MG63 (cell line): ENCODE data around the gene TSPEAR. TPM values are rescaled to one million over a fixed set of nuclear protein-coding genes. Genes with fewer than 3 reads are reported as not detected.

Experiments used
- DNase-seq: peaks from one replicate; pipeline ENCODE4 v3.0.0-alpha.2; 2020
- H3K27me3 ChIP-seq: fragments of 250-450 bp; sonication (Bioruptor Pico); 2 replicates; pipeline ENCODE4 v1.5.1; 2020; ENCODE audit warnings: mild to moderate bottlenecking, moderate library complexity
- H3K36me3 ChIP-seq: fragments of 250-450 bp; sonication (Bioruptor Pico); 2 replicates; pipeline ENCODE4 v1.5.1; 2020; ENCODE audit warnings: mild to moderate bottlenecking, moderate library complexity
- H3K4me3 ChIP-seq: fragments of 250-450 bp; sonication (Bioruptor Pico); 2 replicates; pipeline ENCODE4 v1.5.1; 2020; ENCODE audit warnings: mild to moderate bottlenecking, moderate library complexity
- H3K9me3 ChIP-seq: fragments of 250-450 bp; sonication (Bioruptor Pico); 2 replicates; pipeline ENCODE4 v1.5.1; 2020; ENCODE audit warnings: mild to moderate bottlenecking, moderate library complexity
- total RNA-seq: library from RNA; depleted of rRNA; stranded (reverse); fragments of >200 nt; shearing (Covaris generic); gene quantifications from 2 replicates; pipeline ENCODE4 v1.2.3, GENCODE V29; 2014; ENCODE audit warnings: low replicate concordance

The TSPEAR gene
- total RNA-seq, 1 experiment from 2014 or later = not detected

DNA sequence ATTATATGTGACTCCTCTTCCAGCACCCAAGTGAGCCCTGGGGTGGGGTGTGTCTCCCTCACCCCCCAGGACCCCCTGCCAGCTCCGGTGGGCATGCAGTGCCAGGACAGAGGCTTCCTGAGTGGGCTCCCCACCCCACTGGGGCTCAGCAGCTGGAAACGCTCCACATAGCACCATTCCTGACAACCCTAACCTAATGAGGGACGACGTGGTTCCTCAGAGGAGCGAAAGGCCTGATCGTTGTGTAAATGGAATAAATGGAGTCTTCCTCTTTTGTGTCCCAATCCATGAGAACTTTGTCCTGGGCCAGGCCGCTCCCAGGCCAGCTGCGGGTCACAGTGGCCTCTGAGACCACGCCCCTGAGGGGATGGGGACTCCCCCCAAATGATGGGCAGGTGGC lies 1.8 kb upstream of the TSPEAR start:
- DNase-seq = no peak

DNA sequence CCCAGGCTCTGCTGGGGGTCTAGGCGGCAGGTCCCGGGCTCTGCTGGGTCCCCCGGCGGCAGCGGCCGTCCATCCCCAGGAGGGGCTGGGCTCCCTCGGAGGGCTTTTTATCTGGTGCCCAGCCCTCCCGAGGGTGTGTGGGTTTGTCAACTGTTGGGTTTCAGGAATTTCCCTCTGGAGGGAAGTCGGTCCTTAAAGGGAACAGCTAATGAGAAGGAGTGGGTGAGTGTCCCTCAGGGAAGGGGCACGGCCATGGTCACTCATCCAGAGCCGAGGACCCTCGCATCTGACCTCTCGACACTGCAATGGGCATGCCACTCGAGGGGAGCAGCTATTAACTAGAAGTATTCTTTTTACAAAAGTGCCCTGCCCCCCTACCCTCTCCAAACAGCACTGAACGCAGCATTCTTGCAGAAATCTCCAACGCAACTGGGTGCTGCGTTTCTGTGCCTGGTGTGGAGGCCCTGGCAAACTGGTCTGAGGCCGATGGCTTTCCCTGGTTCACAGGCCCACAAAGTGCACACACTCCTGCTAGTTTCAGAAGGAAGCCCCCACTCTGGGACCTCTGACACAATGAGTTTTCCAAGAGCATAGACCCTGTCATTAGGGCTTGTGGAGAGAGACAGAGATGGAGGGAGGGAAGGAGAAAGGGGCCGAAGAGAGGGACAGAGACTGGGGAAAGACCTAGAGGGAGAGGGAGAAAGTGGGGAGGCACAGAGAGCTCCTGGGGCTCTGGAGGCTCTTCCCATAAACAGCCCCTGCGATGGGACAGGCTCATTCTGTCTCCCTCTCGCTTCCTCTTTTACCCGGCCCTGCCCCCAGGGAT lies 1.0 kb upstream of the TSPEAR start:
- no peaks in the 10 kb centered on the region for H3K36me3 ChIP-seq
- peaks cover 72% of the 10 kb centered on the region for H3K27me3 ChIP-seq
- H3K9me3 ChIP-seq = peaks cover 2% of the 10 kb centered on the region; the same call in 1 of the 2 replicates
- no peak overlapping the region for H3K4me3 ChIP-seq
- DNase-seq = no peak

More for the DNA sequence above, 1.8 kb upstream of the TSPEAR start:
- H3K4me3 ChIP-seq = no peak overlapping the region
- H3K9me3 ChIP-seq = peaks cover 2% of the 10 kb centered on the region; the same call in 1 of the 2 replicates
- peaks cover 74% of the 10 kb centered on the region for H3K27me3 ChIP-seq
- no peaks in the 10 kb centered on the region for H3K36me3 ChIP-seq

DNA sequence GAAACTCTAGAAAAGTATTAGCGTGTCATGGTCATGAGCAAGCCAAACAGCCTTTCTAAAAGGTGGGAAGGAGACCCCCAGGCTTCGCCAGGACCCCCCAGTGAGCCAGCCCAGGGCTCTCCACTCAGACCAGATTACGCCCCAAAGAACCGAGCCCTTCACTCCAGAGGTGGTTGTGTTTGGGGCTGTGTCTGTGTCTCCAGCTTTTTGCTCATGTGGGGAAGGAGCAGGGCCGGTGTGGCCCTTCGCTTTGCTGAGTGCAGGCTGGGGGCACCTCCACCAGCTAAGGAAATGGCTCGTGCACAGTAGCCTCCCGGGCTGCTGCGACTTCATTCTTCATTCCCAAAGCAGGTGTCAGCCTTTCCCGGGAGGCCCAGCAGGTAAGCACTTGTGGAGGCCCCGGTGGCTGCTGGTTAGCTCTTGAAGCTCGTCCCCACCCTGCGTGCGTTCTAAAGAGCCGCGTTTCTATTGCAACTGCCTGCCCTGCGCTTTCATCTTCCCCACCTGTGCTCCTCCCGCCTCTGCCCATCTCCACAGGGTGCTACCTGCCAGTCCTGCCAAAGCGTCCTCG lies 531 bp downstream of the TSPEAR start:
- Histone ChIP-seq H3K27me3 (peaks cover 75% of the 10 kb centered on the region), H3K4me3 (no peak overlapping the region), H3K36me3 (no peaks in the 10 kb centered on the region), H3K9me3 (no peaks in the 10 kb centered on the region)
- DNase-seq = no peak

DNA sequence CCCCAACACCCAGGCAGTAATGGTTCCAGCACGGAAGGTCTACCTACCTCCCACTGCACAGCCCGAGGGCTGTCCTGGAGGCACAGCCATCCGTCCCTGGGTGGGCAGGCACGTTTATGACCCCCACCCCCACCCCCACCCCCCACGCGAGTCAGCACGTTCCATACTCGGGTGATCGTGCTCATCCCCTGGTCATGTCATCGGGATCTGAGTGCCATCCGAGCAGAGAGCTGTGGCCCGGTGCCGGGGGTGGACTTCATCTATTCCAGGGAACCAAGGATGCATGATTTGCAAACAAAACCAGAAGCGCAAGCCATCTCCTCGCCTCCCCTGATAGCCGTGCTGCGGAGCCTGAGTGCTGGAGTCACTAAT lies 1.1 kb downstream of the TSPEAR start:
- H3K9me3 ChIP-seq = no peaks in the 10 kb centered on the region
- no peaks in the 10 kb centered on the region for H3K36me3 ChIP-seq
- peaks cover 70% of the 10 kb centered on the region for H3K27me3 ChIP-seq
- DNase-seq = no peak
- H3K4me3 ChIP-seq = no peak overlapping the region

DNA sequence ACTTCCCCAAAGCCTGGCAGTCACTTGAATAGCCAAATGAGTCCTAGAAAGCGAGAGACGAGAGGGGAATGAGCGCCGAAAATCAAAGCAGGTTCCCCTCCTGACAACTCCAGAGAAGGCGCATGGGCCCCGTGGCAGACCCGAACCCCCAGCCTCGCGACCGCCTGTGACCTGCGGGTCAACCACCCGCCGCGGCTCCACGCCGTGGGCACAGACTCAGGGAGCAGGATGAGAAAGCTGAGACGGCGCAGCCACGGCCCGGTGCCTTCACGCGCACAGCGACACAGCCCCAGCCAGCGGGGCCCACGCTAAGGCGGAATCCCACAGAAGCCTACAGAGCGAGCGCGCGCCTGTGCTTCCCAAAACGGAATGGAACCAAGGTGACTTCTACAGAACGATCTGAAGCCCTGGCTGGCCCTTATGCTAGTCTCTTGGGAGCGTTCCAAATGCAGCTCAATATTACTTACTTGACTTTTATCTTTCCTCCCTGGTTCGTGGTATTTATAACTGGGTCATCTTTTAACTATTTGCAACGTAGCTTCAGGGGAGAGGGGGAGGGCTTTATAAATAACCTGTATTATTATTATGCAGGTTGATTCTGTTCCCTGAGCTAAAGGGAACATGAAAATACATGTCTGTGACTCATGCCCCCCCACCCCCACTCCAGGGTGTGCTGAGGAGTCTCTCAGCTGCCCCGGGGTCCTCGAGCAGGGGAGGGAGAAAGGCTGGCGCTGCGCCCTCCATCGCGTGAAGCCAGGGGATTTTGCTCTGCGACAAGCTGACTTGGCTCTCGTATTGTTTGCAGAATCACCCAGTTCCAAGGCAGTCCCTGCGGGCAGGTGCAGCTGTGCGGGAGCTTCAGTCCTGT lies 1.7 kb downstream of the TSPEAR start:
- no peaks in the 10 kb centered on the region for H3K36me3 ChIP-seq
- DNase-seq = no peak
- no peak overlapping the region for H3K4me3 ChIP-seq
- H3K9me3 ChIP-seq = no peaks in the 10 kb centered on the region
- H3K27me3 ChIP-seq = peaks cover 67% of the 10 kb centered on the region

DNA sequence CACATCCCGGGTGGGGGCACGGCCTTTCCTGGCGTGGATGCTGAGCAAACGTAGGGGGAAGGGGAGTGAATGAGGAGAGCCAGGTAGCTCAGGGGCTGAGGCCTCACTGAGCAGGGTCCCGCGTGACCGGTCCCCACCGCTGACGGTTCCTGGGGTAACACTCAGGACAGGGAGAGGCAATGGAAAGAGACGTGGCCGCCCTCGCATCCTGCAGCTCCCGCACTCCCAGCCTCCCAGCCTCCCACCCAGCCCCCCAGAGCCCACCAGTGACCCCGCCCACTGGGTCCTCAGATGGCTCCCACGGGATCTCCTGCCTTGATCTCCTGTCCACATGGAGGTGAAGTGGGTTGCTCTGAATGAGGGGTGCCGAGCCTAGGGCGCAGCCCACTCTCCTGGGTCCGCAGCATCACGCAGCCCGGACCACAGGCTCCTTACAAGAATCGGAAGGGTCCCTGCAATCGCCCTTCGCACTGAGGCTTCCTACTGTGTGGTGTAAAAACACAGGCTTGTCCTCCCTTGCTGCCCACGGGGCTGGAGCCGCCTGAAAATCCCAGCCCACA lies 2.4 kb downstream of the TSPEAR start:
- H3K36me3 ChIP-seq = no peaks in the 10 kb centered on the region
- H3K9me3 ChIP-seq = no peaks in the 10 kb centered on the region
- peaks cover 67% of the 10 kb centered on the region for H3K27me3 ChIP-seq
- DNase-seq = no peak
- H3K4me3 ChIP-seq = no peak overlapping the region

DNA sequence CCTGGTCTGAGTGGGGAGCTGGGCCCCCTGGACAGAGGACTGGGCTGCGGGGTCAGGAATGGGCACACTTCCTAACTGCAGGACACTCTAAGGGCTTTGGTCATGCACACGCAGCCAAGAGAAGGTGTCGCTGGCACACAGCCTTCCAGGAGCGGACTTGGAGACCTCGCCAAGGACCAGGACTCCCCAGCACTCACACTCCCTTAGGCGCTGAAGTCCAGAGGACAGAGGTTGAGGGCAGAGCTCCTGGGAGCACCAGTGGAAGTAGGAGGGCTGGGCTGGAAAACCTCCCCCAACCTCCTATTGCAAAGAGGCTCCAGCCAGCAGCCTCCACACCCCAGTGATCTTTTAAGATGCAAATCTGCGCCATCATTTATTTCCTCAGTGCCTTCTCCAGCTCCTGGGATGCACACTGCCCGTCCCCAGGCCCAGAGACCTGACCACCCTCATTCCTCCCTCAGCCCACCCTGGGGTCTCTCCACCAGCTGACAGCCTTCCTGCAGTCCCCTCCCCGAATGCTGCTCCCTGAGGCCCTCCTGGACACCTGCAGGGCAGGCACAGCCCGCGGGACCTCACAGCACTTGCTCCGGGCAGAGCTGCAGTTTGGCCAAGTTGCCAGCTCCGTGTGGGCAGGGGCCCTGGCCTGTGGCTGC lies 3.0 kb downstream of the TSPEAR start:
- no peak for DNase-seq
- H3K4me3 ChIP-seq = no peak overlapping the region
- peaks cover 64% of the 10 kb centered on the region for H3K27me3 ChIP-seq
- no peaks in the 10 kb centered on the region for H3K9me3 ChIP-seq
- no peaks in the 10 kb centered on the region for H3K36me3 ChIP-seq

DNA sequence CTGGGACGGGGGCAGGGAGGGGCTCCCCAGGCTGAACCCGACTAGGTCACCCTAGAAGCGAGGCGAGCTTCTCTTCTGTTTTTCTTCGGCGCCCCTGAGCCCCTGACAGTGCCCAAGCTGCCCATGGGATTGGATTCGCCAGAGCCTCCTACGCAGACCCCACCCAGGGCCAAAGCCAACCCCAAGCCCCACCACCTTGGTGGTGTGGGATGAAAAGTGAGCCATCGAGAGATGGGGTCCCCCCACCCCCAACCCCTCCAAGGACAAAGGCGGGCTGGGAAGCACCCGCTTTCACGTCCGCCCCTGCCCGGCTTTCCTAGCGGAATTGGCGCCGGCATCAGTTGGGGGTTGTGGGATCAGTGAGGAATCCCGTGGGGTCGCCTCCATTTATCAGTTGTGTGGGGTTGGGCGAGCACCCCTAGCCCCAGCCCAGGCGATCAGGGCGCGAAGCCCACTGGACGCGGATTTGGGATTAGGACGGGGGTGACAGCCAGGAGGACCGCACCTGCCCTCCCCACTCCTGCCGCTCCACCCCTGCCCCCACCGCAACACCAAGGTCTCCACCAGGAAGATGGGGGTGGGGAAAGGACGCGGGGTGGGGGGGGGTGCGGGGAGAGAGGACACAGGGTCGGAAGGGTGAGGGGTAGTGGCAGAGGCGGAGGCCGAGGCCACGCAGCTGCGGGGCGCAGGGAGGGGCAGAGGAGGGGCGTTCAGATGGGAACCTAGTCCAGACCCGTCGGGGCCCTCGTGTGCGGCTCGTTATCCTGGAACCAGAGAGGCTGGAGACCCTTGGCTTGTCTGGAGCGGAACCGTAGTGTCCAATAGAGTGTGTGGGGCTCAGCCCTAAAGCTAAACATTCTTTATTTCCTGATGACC lies 4.4 kb downstream of the TSPEAR start:
- no peak for DNase-seq
- H3K4me3 ChIP-seq = no peak overlapping the region
- H3K9me3 ChIP-seq = no peaks in the 10 kb centered on the region
- peaks cover 51% of the 10 kb centered on the region for H3K27me3 ChIP-seq
- H3K36me3 ChIP-seq = no peaks in the 10 kb centered on the region

DNA sequence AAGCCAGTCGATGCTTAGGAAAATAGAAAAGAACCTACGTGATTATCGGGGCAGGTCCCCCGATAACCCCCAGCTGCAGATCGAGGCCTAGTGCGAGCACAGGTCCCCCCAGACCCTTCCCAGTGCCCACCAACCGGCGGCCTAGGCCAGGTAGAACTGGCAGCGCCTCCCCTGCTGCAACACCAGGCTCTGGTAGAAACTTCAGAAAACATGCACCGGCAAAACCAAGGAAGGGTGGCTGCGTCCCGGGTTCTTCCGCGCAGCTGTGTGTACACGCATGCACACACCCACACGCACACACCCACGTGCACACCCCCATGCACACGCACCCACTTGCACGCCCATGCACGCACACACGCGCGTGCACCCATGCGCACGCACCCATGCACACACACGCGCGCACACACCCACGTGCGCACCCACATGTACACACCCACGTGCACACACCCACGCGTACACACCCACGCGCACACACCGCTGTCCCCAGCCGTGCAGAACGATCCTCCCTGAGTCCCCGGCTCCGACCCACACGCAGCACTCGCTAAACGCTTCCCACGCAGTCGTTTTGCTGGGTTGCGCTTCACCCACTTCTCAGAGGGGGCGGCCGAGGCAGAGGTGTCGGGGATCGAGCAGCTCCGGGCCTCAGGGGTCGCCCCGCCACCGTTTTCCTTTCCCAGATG lies 5.2 kb downstream of the TSPEAR start:
- no peak for DNase-seq
- no peaks in the 10 kb centered on the region for H3K36me3 ChIP-seq
- H3K4me3 ChIP-seq = no peak overlapping the region
- peaks cover 48% of the 10 kb centered on the region for H3K27me3 ChIP-seq
- no peaks in the 10 kb centered on the region for H3K9me3 ChIP-seq

DNA sequence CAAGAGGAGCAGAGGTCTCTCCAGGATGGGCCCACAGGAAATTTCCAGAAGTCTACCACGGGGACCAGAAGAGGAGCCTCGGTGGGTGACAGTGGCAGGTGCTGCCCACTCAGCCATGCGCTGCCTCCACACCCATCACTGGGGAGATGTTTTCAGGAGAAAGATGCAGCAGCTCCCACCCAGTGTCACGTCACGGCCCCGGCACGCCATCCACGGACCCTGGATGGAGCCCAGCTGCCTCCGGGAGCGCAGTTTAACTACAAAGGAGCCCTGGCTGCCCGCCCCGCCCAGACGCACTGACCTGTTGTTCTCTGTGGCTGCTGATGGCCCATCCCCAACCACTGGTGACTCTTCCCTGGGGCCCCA lies 6.8 kb downstream of the TSPEAR start:
- Histone ChIP-seq H3K4me3 (no peak overlapping the region), H3K9me3 (no peaks in the 10 kb centered on the region), H3K27me3 (peaks cover 36% of the 10 kb centered on the region), H3K36me3 (no peaks in the 10 kb centered on the region)
- no peak for DNase-seq

DNA sequence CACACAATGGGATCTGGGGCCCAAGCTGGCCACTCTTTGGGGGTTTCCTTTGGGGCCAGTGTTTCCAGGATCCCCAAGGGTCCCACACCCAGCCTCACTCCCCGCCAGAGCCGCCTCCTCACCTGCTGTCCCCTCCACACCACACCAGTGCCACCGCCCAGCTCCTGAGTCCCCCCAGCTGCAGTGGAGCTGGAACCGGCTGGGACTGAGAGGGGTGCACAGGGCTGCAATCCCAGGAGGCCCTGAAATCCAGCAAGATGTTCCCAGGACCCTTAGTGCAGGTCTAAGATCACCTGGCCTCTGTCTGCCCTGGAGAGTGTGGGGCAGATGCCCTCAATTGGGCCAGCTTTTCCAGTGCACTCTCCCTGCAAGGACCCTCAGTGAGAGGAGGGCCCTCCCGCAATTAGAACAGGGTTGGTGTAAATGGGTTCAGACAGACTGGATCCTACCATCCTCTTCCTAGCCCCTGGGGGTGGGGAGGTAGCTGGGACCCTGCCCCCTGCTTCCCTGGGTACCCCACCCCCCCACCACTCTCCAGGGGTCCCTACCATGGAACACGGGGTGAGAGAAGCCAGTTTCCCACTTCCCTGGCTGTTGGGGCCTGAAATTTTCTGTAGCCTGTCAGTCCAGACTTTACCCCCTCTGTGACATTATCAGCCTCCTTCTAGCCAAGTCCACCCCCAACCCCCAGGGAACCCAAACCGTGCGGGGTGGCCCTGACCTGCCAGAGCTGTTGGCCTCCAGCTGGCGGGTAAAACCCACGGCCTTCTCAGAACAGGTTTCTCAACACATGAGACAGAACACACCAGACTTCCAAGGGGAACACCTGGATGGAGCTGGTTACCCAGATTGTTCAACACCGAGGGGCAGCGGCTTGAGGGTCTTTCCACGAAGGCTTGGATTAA lies 7.4 kb downstream of the TSPEAR start:
- DNase-seq = no peak
- H3K4me3 ChIP-seq = no peak overlapping the region
- H3K9me3 ChIP-seq = no peaks in the 10 kb centered on the region
- H3K36me3 ChIP-seq = no peaks in the 10 kb centered on the region
- peaks cover 30% of the 10 kb centered on the region for H3K27me3 ChIP-seq

DNA sequence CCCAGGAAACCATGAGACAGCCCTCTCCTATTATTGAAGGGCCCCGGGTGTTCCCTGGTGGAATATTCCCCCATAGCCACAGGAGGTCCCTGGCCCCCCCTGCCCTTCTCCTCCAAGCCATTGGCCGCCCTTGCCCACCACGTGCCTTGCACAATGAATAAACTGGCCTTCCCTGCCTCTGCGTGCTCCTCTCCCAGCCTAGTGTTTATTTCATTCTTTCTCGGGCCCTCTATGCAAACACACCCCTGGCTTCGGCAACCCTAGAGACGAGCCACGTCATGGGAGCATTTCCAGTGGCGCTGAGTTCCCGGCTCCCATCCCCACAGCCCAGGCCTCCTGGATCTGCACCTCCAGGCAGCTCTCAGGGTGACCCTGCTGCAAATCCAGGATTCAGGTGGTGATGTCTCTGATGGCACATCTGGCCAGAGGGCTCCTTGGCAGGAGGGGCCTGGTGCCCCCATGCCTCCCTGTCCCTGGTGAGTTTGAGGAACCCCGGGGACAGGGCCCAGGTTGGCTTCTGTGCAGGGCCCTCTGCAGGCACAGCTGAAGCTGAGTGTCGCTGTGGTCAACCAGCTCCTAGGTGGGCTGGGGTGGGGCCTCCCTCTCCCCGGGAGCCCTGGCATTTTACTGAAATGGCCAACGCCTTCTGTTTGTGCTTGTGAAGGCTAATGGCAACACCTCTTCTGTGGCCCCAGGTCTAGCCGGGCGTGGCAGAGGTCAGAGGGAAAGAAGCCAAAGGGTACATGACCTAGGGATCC lies 8.2 kb downstream of the TSPEAR start:
- no peak for DNase-seq
- Histone ChIP-seq H3K9me3 (no peaks in the 10 kb centered on the region), H3K4me3 (no peak overlapping the region), H3K27me3 (peaks cover 22% of the 10 kb centered on the region), H3K36me3 (no peaks in the 10 kb centered on the region)

DNA sequence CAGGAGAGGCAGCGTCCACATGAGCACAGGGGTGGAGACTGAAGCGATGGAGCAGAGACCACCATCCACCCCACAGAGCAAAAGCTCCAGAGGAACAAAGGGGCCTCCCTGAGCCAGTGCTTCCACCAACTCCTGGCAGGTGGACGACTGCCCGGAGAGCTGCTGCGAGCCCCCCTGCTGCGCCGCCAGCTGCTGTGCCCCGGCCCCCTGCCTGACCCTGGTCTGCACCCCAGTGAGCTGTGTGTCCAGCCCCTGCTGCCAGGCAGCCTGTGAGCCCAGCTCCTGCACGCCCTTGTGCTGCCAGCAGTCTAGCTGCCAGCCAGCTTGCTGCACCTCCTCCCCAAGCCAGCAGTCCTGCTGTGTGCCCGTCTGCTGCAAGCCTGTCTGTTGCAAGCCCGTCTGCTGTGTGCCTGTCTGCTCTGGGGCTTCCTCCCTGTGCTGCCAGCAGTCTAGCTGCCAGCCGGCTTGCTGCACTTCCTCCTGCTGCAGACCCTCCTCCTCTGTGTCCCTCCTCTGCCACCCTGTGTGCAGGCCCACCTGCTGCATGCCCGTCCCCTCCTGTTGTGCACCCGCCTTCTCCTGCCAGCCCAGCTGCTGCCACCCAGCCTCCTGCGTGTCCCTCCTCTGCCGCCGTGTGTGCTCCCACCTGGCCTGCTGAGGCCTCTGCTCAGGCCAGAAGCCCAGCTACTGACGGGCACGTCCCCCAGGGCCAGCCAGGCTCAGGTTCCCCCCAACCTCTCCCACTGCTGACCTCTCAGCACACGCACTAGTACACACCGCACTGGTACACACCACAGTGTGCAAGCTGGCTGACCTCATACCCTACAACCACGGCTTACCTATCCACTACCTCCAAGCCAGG lies 9.0 kb downstream of the TSPEAR start:
- H3K36me3 ChIP-seq = no peaks in the 10 kb centered on the region
- no peak overlapping the region for H3K4me3 ChIP-seq
- DNase-seq = no peak
- H3K27me3 ChIP-seq = peaks cover 17% of the 10 kb centered on the region
- H3K9me3 ChIP-seq = no peaks in the 10 kb centered on the region
